ENCODE data around the gene PARD3.

DNA sequence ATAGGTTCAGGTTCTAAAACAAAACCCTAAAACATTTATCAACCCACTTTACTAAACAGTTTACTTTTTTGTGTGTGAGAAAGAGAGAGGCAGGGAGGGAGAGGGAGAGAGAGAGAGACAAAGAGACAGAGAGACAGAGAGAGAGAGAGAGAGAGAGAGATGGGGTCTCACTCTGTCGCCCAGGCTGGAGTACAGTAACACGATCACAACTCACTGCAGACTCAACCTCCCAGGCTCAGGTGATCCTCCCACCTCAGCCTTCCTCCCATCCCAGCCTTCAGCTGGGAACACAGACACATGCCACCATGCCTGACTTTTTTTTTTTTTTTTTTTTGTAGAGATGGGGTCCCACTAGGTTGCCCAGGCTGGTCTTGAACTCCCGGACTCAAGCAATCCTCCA lies 52.9 kb downstream of the PARD3 start:
- TF ChIP-seq, protein P1, sequence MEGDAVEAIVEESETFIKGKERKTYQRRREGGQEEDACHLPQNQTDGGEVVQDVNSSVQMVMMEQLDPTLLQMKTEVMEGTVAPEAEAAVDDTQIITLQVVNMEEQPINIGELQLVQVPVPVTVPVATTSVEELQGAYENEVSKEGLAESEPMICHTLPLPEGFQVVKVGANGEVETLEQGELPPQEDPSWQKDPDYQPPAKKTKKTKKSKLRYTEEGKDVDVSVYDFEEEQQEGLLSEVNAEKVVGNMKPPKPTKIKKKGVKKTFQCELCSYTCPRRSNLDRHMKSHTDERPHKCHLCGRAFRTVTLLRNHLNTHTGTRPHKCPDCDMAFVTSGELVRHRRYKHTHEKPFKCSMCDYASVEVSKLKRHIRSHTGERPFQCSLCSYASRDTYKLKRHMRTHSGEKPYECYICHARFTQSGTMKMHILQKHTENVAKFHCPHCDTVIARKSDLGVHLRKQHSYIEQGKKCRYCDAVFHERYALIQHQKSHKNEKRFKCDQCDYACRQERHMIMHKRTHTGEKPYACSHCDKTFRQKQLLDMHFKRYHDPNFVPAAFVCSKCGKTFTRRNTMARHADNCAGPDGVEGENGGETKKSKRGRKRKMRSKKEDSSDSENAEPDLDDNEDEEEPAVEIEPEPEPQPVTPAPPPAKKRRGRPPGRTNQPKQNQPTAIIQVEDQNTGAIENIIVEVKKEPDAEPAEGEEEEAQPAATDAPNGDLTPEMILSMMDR (IDR thresholded peaks at IDR 0.05) = no peak
- no peak for TF ChIP-seq POLR2A (IDR thresholded peaks at IDR 0.05)
